Panc1 (cell line): Measurements from ENCODE around the gene ERO1A. TPM values are rescaled to one million over a fixed set of nuclear protein-coding genes. Genes with fewer than 3 reads are reported as not detected.
A peak's percentile ranks its signal among the peaks of the same experiment; 100 is the strongest.

Source experiments
- ATAC-seq: fragments of 200-7000 bp; cut with Tn5 transposase; 2 replicates; pipeline ENCODE4 v1.9.1; 2020; ENCODE audit warnings: mild to moderate bottlenecking, moderate library complexity
- BruUV-seq: library from RNA; stranded (reverse); fragments of 400-500 nt; replicated peaks from 2 replicates; lab custom pipeline; 2021; lab: Mats Ljungman, UMichigan
- CTCF ChIA-PET: fragments of 300-600 bp; sonication (Branson Sonifier 250); formaldehyde crosslinking; loops from one replicate; lab custom pipeline; 2022; ENCODE audit warnings: antibody characterized with exemption; lab: Charles Lee
- POLR2A ChIA-PET: fragments of 300-600 bp; sonication (Branson Sonifier 250); formaldehyde crosslinking; loops from one replicate; lab custom pipeline; 2022; ENCODE audit warnings: antibody characterized with exemption; lab: Charles Lee
- DNase-seq: peaks from one replicate; pipeline ENCODE4 v3.0.0-alpha.2; 2010; ENCODE audit warnings: low read depth, low spot score
- H3K27ac ChIP-seq: 2 replicates; pipeline ENCODE4 v1.5.1; 2011; ENCODE audit warnings: mild to moderate bottlenecking, low read length, inconsistent platforms
- H3K27me3 ChIP-seq: fragments of 200-500 bp; sonication (Bioruptor generic); 2 replicates; pipeline ENCODE4 v1.6.0; 2014; ENCODE audit warnings: low read length, inconsistent platforms; ENCODE audit not compliant: control insufficient read depth, insufficient read depth
- H3K36me3 ChIP-seq: fragments of 200-500 bp; sonication (Bioruptor generic); 2 replicates; pipeline ENCODE4 v1.5.1; 2014; ENCODE audit warnings: inconsistent platforms, mild to moderate bottlenecking, low read length, moderate library complexity; ENCODE audit not compliant: control insufficient read depth, insufficient read depth
- H3K4me1 ChIP-seq: 2 replicates; pipeline ENCODE4 v1.5.1; 2011; ENCODE audit warnings: inconsistent platforms, mild to moderate bottlenecking, low read length, moderate library complexity; ENCODE audit not compliant: control insufficient read depth, insufficient read depth
- H3K4me3 ChIP-seq, 2 experiments: 2 replicates each; pipeline ENCODE4 v1.5.1; 2011 to 2012; ENCODE audit warnings: low read depth in 2 of 2, low read length in 2 of 2, mild to moderate bottlenecking in 2 of 2, inconsistent platforms in 1 of 2, moderate library complexity in 1 of 2
- H3K9me3 ChIP-seq: fragments of 200-500 bp; sonication (Bioruptor generic); 2 replicates; pipeline ENCODE4 v1.5.1; 2014; ENCODE audit warnings: low read depth, mild to moderate bottlenecking, inconsistent platforms, low read length, moderate library complexity; ENCODE audit not compliant: control insufficient read depth, insufficient read depth
- POLR2AphosphoS5 ChIP-seq: IDR thresholded peaks from 2 replicates; pipeline ENCODE4 v1.6.1; 2012; ENCODE audit warnings: mild to moderate bottlenecking, low read depth, low read length, moderate library complexity
- SIN3A ChIP-seq: IDR thresholded peaks from 2 replicates; pipeline ENCODE4 v1.6.1; 2012; ENCODE audit warnings: low read depth, mild to moderate bottlenecking, low read length, moderate library complexity, borderline replicate concordance; ENCODE audit not compliant: insufficient read depth
- TCF7L2 ChIP-seq: IDR thresholded peaks from 2 replicates; pipeline ENCODE4 v1.6.1; 2011; ENCODE audit warnings: mild to moderate bottlenecking, low read depth, low read length, inconsistent platforms
- in situ Hi-C: cut with HindIII; loops from 2 replicates; pipeline ENCODE4 v1.10.0; 2016; ENCODE audit warnings: low sequenced_read_pairs, low pct_unique_long_range_greater_than_20kb
- intact Hi-C: fragments of 100-400 bp; cut with micrococcal nuclease; formaldehyde crosslinking; loops from one replicate; pipeline ENCODE4 v1.10.0; 2022; ENCODE audit not compliant: unreplicated experiment
- total RNA-seq: library from RNA; stranded (reverse); gene quantifications from one replicate; pipeline ENCODE4 v1.2.1, GENCODE V29; 2021; ENCODE audit not compliant: unreplicated experiment
- TF ChIP-seq, protein P1 (sequence below): fragments of 450-650 bp; IDR thresholded peaks from 2 replicates; pipeline ENCODE4 v1.5.1; 2017; ENCODE audit warnings: mild to moderate bottlenecking
- TF ChIP-seq, protein P2 (sequence below), 2 experiments: IDR thresholded peaks; 2 replicates each; pipeline ENCODE4 v1.6.1; 2011 to 2012; ENCODE audit warnings: low read depth in 2 of 2, control low read depth in 1 of 2, low read length in 1 of 2, mild to moderate bottlenecking in 1 of 2, moderate library complexity in 1 of 2; ENCODE audit not compliant: insufficient read depth in 1 of 2

The ERO1A gene
- total RNA-seq, 1 experiment from 2014 or later = 83.3 TPM

DNA sequence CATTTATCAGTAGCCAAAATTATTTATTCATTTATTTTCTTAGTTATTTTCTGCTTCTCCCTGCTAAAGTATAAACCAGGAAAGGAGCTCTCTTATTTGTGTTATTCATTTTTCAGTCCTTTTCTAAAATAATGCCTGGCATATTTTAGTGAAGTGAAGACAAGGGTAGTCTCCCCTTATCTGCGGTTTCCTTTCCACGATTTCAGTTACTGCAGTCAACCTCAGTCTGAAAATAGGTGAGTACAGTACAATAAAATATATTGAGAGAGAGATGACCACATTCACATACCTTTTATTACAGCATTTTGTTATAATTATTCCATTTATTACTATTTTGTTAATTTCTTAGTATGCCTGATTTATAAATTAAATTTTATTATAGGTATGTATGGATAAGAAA lies 85.2 kb downstream of the ERO1A start:
- no TSS peak for BruUV-seq
- in situ Hi-C loops (no loop called here), intact Hi-C loops (no loop called here)
- DNase-seq (no peak), ATAC-seq (no peak)
- ChIA-PET CTCF (no interaction called here), POLR2A (no interaction called here)
- Histone ChIP-seq H3K27ac (no peak overlapping the region), H3K4me3 (no peak overlapping the region), H3K4me1 (no peaks in the 10 kb centered on the region), H3K9me3 (no peaks in the 10 kb centered on the region), H3K36me3 (no peaks in the 10 kb centered on the region), H3K27me3 (no peaks in the 10 kb centered on the region)
- TF ChIP-seq, protein P1, sequence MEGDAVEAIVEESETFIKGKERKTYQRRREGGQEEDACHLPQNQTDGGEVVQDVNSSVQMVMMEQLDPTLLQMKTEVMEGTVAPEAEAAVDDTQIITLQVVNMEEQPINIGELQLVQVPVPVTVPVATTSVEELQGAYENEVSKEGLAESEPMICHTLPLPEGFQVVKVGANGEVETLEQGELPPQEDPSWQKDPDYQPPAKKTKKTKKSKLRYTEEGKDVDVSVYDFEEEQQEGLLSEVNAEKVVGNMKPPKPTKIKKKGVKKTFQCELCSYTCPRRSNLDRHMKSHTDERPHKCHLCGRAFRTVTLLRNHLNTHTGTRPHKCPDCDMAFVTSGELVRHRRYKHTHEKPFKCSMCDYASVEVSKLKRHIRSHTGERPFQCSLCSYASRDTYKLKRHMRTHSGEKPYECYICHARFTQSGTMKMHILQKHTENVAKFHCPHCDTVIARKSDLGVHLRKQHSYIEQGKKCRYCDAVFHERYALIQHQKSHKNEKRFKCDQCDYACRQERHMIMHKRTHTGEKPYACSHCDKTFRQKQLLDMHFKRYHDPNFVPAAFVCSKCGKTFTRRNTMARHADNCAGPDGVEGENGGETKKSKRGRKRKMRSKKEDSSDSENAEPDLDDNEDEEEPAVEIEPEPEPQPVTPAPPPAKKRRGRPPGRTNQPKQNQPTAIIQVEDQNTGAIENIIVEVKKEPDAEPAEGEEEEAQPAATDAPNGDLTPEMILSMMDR = no peak
- TF ChIP-seq, protein P2, sequence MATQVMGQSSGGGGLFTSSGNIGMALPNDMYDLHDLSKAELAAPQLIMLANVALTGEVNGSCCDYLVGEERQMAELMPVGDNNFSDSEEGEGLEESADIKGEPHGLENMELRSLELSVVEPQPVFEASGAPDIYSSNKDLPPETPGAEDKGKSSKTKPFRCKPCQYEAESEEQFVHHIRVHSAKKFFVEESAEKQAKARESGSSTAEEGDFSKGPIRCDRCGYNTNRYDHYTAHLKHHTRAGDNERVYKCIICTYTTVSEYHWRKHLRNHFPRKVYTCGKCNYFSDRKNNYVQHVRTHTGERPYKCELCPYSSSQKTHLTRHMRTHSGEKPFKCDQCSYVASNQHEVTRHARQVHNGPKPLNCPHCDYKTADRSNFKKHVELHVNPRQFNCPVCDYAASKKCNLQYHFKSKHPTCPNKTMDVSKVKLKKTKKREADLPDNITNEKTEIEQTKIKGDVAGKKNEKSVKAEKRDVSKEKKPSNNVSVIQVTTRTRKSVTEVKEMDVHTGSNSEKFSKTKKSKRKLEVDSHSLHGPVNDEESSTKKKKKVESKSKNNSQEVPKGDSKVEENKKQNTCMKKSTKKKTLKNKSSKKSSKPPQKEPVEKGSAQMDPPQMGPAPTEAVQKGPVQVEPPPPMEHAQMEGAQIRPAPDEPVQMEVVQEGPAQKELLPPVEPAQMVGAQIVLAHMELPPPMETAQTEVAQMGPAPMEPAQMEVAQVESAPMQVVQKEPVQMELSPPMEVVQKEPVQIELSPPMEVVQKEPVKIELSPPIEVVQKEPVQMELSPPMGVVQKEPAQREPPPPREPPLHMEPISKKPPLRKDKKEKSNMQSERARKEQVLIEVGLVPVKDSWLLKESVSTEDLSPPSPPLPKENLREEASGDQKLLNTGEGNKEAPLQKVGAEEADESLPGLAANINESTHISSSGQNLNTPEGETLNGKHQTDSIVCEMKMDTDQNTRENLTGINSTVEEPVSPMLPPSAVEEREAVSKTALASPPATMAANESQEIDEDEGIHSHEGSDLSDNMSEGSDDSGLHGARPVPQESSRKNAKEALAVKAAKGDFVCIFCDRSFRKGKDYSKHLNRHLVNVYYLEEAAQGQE (IDR thresholded peaks at IDR 0.05; ENCODE audit: insufficient read depth in 1 of 2, low read depth in 2 of 2, low read length in 1 of 2) = no peak
- TF ChIP-seq SIN3A (no peak), POLR2AphosphoS5 (no peak)

DNA sequence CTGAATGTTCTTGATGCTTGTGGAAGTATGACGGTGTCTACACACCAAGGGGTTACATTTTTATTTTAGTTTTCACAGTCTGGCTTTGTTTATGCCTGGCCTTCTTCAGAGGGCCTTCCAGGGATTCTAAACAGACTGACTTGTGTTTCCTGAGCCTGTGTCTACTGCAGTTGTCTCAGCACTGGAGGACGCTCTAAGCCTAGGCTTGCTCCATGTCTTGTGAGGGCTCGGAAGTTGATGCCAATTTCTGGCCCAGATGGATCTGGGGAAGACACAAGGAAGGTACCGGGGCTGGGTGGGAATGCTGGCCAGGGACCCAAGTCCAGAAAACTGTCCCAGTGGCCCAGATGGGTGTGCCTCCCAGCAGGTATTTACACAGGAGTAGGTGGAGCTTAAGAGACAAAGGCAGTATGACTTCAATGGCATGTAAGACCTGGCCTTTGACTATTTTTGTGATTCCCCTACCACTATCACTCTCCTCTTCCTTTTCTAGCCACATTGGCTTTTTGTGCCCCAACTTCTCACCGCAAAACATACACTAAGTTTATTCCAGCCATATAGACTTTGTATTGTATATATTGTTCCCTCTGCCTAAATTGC lies 85.8 kb downstream of the ERO1A start:
- DNase-seq = no peak
- Histone ChIP-seq H3K36me3 (no peaks in the 10 kb centered on the region), H3K4me3 (no peak overlapping the region), H3K4me1 (no peaks in the 10 kb centered on the region), H3K9me3 (no peaks in the 10 kb centered on the region), H3K27me3 (no peaks in the 10 kb centered on the region), H3K27ac (no peak overlapping the region)
- in situ Hi-C loops (no loop called here), intact Hi-C loops (no loop called here)
- ChIA-PET CTCF (no interaction called here), POLR2A (no interaction called here)
- TF ChIP-seq, protein P1 = 0 out of 2 replicates have a peak, but pooled peaks have one; percentile 11
- TF ChIP-seq TCF7L2 (no peak), POLR2AphosphoS5 (no peak), SIN3A (no peak)
- TF ChIP-seq, protein P2 (IDR thresholded peaks at IDR 0.05; ENCODE audit: insufficient read depth in 1 of 2, low read depth in 2 of 2, low read length in 1 of 2) = no peak
- no TSS peak for BruUV-seq
- ATAC-seq = no peak
